ENCODE measurements around the gene RERE.

DNA sequence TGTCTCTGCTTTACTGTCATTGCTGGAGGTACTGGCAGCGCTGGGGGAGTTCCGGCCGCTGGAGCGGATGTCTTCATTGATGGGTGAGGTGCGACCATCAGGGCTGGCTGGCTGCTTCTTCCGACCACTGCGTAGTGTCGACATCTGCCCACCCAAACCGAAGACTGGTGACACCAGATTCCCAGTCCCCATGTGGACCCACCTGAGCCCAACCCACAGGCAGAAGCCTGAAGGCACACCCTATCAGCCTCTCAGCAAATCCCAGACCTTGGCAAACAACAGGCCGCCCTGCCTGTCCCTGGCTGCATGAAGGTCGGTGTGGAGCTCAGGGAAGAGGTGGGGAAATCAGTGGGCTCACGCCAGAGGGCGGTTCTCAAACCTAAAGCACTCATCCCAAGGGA, 454.7 kb downstream of the RERE start:
- TF ChIP-seq, protein P1, sequence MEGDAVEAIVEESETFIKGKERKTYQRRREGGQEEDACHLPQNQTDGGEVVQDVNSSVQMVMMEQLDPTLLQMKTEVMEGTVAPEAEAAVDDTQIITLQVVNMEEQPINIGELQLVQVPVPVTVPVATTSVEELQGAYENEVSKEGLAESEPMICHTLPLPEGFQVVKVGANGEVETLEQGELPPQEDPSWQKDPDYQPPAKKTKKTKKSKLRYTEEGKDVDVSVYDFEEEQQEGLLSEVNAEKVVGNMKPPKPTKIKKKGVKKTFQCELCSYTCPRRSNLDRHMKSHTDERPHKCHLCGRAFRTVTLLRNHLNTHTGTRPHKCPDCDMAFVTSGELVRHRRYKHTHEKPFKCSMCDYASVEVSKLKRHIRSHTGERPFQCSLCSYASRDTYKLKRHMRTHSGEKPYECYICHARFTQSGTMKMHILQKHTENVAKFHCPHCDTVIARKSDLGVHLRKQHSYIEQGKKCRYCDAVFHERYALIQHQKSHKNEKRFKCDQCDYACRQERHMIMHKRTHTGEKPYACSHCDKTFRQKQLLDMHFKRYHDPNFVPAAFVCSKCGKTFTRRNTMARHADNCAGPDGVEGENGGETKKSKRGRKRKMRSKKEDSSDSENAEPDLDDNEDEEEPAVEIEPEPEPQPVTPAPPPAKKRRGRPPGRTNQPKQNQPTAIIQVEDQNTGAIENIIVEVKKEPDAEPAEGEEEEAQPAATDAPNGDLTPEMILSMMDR (IDR thresholded peaks at IDR 0.05): no peak
- TF ChIP-seq POLR2A (IDR thresholded peaks at IDR 0.05): no peak

All from body of pancreas (tissue), 4 donors.